GM12878 (cell line): Measurements from ENCODE around the gene NFKBIE.

ENCODE experiments used
- ASH2L ChIP-seq: fragments of 300-600, 200-600 bp; sonication (generic); IDR thresholded peaks from 2 replicates; pipeline ENCODE4 v1.6.1; 2017; ENCODE audit warnings: low read depth, mild to moderate bottlenecking, borderline replicate concordance
- EP300 ChIP-seq, 2 experiments: fragments of 150-350 bp in 1 of 2; IDR thresholded peaks; 2 replicates each; pipeline ENCODE4 v1.6.1; 2011 to 2012; ENCODE audit warnings: low read depth in 2 of 2, low read length in 2 of 2, borderline replicate concordance in 1 of 2, improper control_type of control experiment in 1 of 2, inconsistent platforms in 1 of 2; ENCODE audit not compliant: control insufficient read depth in 1 of 2
- HDGF ChIP-seq: fragments of 450-650 bp; IDR thresholded peaks from 2 replicates; pipeline ENCODE4 v1.6.1; 2016; ENCODE audit warnings: antibody characterized with exemption
- JUND ChIP-seq: IDR thresholded peaks from 2 replicates; pipeline ENCODE4 v1.6.1; 2012; ENCODE audit warnings: low read depth, mild to moderate bottlenecking, low read length, improper control_type of control experiment, moderate library complexity
- SP1 ChIP-seq: IDR thresholded peaks from one replicate; pipeline ENCODE4 v1.6.1; 2011; ENCODE audit warnings: low read depth, low read length
- YY1 ChIP-seq: IDR thresholded peaks from 2 replicates; pipeline ENCODE4 v1.6.1; 2011; ENCODE audit warnings: low read depth, mild to moderate bottlenecking, low read length
- TF ChIP-seq, protein P1 (sequence below), 3 experiments: IDR thresholded peaks in 2 of 3; conservative IDR thresholded peaks in 1 of 3; 2 replicates each; pipeline ENCODE4 v1.5.1; 2011; ENCODE audit warnings: low read depth in 3 of 3, low read length in 3 of 3, mild to moderate bottlenecking in 3 of 3, control low read depth in 2 of 3, moderate library complexity in 2 of 3, inconsistent platforms in 1 of 3, mixed read lengths in 1 of 3; ENCODE audit not compliant: control insufficient read depth in 2 of 3, insufficient read depth in 1 of 3; ENCODE audit errors: extremely low read depth in 1 of 3
- TF ChIP-seq, protein P2 (sequence below): fragments of 150-350 bp; IDR thresholded peaks from 2 replicates; pipeline ENCODE4 v1.6.1; 2014; ENCODE audit warnings: mild to moderate bottlenecking, low read depth, low read length
- TF ChIP-seq, protein P3 (sequence below): fragments of 450-650 bp; IDR thresholded peaks from 2 replicates; pipeline ENCODE4 v1.6.1; 2016; ENCODE audit warnings: mild to moderate bottlenecking, moderate library complexity, borderline replicate concordance

DNA sequence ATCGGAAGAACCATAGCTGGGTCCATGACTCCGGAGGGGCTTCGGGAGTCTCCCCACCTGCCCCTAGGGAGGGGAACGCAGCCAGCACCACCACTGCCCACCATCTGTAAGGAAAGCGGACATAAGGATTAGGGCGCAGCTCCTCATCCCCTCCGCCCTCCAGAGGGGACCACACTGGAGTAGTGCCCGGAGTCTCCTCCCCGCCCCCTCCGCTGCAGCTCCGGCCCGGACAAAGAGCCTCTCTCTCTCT lies 8.7 kb downstream of the NFKBIE start:
- TF ChIP-seq, protein P1, sequence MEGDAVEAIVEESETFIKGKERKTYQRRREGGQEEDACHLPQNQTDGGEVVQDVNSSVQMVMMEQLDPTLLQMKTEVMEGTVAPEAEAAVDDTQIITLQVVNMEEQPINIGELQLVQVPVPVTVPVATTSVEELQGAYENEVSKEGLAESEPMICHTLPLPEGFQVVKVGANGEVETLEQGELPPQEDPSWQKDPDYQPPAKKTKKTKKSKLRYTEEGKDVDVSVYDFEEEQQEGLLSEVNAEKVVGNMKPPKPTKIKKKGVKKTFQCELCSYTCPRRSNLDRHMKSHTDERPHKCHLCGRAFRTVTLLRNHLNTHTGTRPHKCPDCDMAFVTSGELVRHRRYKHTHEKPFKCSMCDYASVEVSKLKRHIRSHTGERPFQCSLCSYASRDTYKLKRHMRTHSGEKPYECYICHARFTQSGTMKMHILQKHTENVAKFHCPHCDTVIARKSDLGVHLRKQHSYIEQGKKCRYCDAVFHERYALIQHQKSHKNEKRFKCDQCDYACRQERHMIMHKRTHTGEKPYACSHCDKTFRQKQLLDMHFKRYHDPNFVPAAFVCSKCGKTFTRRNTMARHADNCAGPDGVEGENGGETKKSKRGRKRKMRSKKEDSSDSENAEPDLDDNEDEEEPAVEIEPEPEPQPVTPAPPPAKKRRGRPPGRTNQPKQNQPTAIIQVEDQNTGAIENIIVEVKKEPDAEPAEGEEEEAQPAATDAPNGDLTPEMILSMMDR (IDR thresholded peaks at IDR 0.05 in 2 of 3, conservative IDR thresholded peaks at IDR 0.05 in 1 of 3; ENCODE audit: control insufficient read depth in 2 of 3, extremely low read depth in 1 of 3, insufficient read depth in 1 of 3, low read depth in 3 of 3, low read length in 3 of 3): no peak
- no peak for TF ChIP-seq JUND
- TF ChIP-seq SP1: no peak
- TF ChIP-seq EP300 (IDR thresholded peaks at IDR 0.05; ENCODE audit: borderline replicate concordance in 1 of 2, control insufficient read depth in 1 of 2, low read depth in 2 of 2, low read length in 2 of 2): no peak
- no peak; the same call in 1 of the 2 replicates for TF ChIP-seq HDGF
- TF ChIP-seq YY1: no peak
- TF ChIP-seq, protein P2, sequence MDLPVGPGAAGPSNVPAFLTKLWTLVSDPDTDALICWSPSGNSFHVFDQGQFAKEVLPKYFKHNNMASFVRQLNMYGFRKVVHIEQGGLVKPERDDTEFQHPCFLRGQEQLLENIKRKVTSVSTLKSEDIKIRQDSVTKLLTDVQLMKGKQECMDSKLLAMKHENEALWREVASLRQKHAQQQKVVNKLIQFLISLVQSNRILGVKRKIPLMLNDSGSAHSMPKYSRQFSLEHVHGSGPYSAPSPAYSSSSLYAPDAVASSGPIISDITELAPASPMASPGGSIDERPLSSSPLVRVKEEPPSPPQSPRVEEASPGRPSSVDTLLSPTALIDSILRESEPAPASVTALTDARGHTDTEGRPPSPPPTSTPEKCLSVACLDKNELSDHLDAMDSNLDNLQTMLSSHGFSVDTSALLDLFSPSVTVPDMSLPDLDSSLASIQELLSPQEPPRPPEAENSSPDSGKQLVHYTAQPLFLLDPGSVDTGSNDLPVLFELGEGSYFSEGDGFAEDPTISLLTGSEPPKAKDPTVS: no peak
- TF ChIP-seq, protein P3, sequence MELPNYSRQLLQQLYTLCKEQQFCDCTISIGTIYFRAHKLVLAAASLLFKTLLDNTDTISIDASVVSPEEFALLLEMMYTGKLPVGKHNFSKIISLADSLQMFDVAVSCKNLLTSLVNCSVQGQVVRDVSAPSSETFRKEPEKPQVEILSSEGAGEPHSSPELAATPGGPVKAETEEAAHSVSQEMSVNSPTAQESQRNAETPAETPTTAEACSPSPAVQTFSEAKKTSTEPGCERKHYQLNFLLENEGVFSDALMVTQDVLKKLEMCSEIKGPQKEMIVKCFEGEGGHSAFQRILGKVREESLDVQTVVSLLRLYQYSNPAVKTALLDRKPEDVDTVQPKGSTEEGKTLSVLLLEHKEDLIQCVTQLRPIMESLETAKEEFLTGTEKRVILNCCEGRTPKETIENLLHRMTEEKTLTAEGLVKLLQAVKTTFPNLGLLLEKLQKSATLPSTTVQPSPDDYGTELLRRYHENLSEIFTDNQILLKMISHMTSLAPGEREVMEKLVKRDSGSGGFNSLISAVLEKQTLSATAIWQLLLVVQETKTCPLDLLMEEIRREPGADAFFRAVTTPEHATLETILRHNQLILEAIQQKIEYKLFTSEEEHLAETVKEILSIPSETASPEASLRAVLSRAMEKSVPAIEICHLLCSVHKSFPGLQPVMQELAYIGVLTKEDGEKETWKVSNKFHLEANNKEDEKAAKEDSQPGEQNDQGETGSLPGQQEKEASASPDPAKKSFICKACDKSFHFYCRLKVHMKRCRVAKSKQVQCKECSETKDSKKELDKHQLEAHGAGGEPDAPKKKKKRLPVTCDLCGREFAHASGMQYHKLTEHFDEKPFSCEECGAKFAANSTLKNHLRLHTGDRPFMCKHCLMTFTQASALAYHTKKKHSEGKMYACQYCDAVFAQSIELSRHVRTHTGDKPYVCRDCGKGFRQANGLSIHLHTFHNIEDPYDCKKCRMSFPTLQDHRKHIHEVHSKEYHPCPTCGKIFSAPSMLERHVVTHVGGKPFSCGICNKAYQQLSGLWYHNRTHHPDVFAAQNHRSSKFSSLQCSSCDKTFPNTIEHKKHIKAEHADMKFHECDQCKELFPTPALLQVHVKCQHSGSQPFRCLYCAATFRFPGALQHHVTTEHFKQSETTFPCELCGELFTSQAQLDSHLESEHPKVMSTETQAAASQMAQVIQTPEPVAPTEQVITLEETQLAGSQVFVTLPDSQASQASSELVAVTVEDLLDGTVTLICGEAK: no peak
- no peak for TF ChIP-seq ASH2L
